ENCODE measurements around the gene ZMIZ1.

- no peak for TF ChIP-seq CTCF (IDR thresholded peaks at IDR 0.05 in 4 of 5, conservative IDR thresholded peaks at IDR 0.05 in 1 of 5)
- no peak for TF ChIP-seq POLR2A (IDR thresholded peaks at IDR 0.05)
These were observed 229.9 kb downstream of the ZMIZ1 start for GRCh38 chr10:79298403-79299244.

All from gastrocnemius medialis (tissue), 4 donors.